ENCODE measurements around the gene PTPN6. TPM values are rescaled to one million over a fixed set of nuclear protein-coding genes. Genes with fewer than 3 reads are reported as not detected.

The PTPN6 gene
- total and polyA plus RNA-seq, 7 experiments from 2014 or later = 141 to 390 (median 242) TPM

DNA sequence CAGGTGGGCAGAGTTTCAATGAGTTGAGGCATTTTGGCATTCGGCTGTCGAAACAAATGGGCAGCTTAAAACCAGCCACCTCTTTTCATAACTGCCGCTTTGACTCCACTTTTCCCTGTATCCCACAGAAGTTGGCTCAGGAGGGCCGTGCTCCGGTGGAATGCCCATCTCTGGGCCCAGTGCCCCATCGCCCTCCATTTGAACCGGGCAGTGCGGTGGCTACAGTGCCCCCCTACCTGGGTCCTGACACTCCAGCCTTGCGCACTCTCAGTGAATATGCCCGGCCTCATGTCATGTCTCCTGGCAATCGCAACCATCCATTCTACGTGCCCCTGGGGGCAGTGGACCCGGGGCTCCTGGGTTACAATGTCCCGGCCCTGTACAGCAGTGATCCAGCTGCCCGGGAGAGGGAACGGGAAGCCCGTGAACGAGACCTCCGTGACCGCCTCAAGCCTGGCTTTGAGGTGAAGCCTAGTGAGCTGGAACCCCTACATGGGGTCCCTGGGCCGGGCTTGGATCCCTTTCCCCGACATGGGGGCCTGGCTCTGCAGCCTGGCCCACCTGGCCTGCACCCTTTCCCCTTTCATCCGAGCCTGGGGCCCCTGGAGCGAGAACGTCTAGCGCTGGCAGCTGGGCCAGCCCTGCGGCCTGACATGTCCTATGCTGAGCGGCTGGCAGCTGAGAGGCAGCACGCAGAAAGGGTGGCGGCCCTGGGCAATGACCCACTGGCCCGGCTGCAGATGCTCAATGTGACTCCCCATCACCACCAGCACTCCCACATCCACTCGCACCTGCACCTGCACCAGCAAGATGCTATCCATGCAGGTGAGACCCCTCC is 12.6 kb upstream of the PTPN6 start:
- Histone ChIP-seq H3K36me3 (ENCODE audit: control insufficient read depth in 2 of 3, insufficient read depth in 3 of 3, low read length in 3 of 3) (peaks cover 0 to 8% (median 0%) of the 10 kb centered on the region in 3 experiments), H3K4me1 (ENCODE audit: control insufficient read depth in 2 of 2, insufficient read depth in 2 of 2, low read length in 2 of 2) (peaks cover 12 to 27% of the 10 kb centered on the region in 2 donors), H3K27ac (ENCODE audit: low read depth, low read length) (peak overlapping the region; percentile 92), H3K27me3 (ENCODE audit: control insufficient read depth in 2 of 2, insufficient read depth in 2 of 2, low read length in 2 of 2) (no peaks in the 10 kb centered on the region), H3K9me3 (ENCODE audit: control insufficient read depth in 2 of 3, low read length in 3 of 3) (no peaks in the 10 kb centered on the region), H3K4me3 (ENCODE audit: low read length) (no peak overlapping the region)
- ChIA-PET POLR2A (interaction anchor here (0.5 to 23.3 kb wide), 21 partner anchors 4 to 372 kb away, joined by 3 to 1270 read pairs (median 5); partner anchors contain the start of genes ATN1, C12orf57, CDCA3 and EMG1), CTCF (interaction anchor here (0.5 to 5.1 kb wide), 18 partner anchors 8 to 444 kb away, joined by 3 to 47 read pairs (median 4); partner anchors contain the start of genes C1RL, SPSB2 and TPI1)
- intact Hi-C loops (cut with micrococcal nuclease) = loop anchor here (1.0 to 5.0 kb wide), 11 partner anchors 14 to 249 kb away; partner anchors contain the start of genes EMG1 (in 2 of the 2), ENO2 (in 2 of the 2), PHB2 (in 2 of the 2) and LPCAT3 (in 1 of the 2)
- H3K9me3 Mint-ChIP-seq = peaks cover 0 to 2% (median 0%) of the 10 kb centered on the region in 11 donors
- peak overlapping the region; percentile 91 to 99 (median 96) for H3K27ac Mint-ChIP-seq
- no peak for ATAC-seq
- H3K36me3 Mint-ChIP-seq = peaks cover 0 to 21% (median 0%) of the 10 kb centered on the region in 5 donors
- H3K27me3 Mint-ChIP-seq = no peaks in the 10 kb centered on the region
- DNase-seq = no peak
- peak overlapping the region in 7 of 10 donors; percentile 34 to 88 (median 86) for H3K4me3 Mint-ChIP-seq
- peaks cover 37 to 67% (median 51%) of the 10 kb centered on the region in 7 donors for H3K4me1 Mint-ChIP-seq

DNA sequence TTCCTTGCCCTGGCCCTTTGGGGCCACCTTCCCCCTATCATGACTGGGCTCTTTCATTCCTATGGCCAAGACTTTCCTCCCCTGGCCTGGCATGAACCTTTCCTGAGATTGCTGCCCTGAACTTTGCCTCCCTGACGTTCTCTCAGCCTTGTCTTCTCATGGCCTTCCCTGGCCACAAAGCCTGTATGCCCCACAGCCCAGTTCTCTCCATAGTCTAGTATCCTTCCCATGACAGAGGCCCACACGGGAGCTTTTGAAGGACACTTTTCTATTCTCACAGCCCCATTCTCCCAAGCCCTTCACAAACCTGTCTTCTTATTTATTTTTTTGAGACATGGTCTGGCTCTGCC is 12.0 kb upstream of the PTPN6 start:
- H3K36me3 Mint-ChIP-seq = peaks cover 0 to 18% (median 0%) of the 10 kb centered on the region in 5 donors
- DNase-seq (no peak), ATAC-seq (no peak)
- H3K4me1 ChIP-seq (ENCODE audit: control insufficient read depth in 2 of 2, insufficient read depth in 2 of 2, low read length in 2 of 2) = peaks cover 12 to 26% of the 10 kb centered on the region in 2 donors
- POLR2A ChIA-PET = interaction anchor here (0.5 to 23.3 kb wide), 9 partner anchors 3 to 172 kb away, joined by 3 to 1270 read pairs (median 48); partner anchors contain the start of genes ATN1, C12orf57, EMG1 and ENO2
- H3K27me3 ChIP-seq (ENCODE audit: control insufficient read depth in 2 of 2, insufficient read depth in 2 of 2, low read length in 2 of 2) = no peaks in the 10 kb centered on the region
- no peaks in the 10 kb centered on the region for H3K9me3 ChIP-seq (ENCODE audit: control insufficient read depth in 2 of 3, low read length in 3 of 3)
- CTCF ChIA-PET = interaction anchor here (0.5 to 2.1 kb wide), 10 partner anchors 14 to 445 kb away, joined by 3 to 17 read pairs (median 4); partner anchors contain the start of genes SPSB2 and TPI1
- H3K9me3 Mint-ChIP-seq = peaks cover 0 to 7% (median 0%) of the 10 kb centered on the region in 11 donors
- H3K27me3 Mint-ChIP-seq = no peaks in the 10 kb centered on the region
- intact Hi-C loops (cut with micrococcal nuclease) = loop anchor here in 1 of 2 donors (5.0 kb wide), 1 partner anchor 248 kb away; the partner anchor contains the start of gene PEX5
- peaks cover 0 to 10% (median 0%) of the 10 kb centered on the region in 3 experiments for H3K36me3 ChIP-seq (ENCODE audit: control insufficient read depth in 2 of 3, insufficient read depth in 3 of 3, low read length in 3 of 3)
- no peak overlapping the region for H3K4me3 ChIP-seq (ENCODE audit: low read length)
- H3K27ac ChIP-seq (ENCODE audit: low read depth, low read length) = no peak overlapping the region
- peaks cover 31 to 65% (median 48%) of the 10 kb centered on the region in 7 donors for H3K4me1 Mint-ChIP-seq
- peak overlapping the region in 7 of 10 donors; percentile 9 to 57 (median 49) for H3K4me3 Mint-ChIP-seq
- peak overlapping the region; percentile 13 to 91 (median 78) for H3K27ac Mint-ChIP-seq

DNA sequence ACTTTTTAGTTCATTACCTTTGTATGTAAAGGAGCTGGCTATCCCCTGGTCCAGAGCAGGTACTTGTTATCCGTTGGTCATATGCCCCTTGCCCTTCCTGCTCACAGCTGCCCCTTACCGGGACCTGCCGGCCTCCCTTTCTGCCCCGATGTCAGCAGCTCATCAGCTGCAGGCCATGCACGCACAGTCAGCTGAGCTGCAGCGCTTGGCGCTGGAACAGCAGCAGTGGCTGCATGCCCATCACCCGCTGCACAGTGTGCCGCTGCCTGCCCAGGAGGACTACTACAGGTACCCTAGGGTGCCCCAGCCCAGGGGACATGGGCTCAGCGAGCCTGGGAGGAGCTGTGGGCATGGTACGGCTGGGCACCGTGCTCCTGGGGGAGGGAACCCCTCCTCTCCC is 9.9 kb upstream of the PTPN6 start:
- peak overlapping the region in 1 of 10 donors; percentile 41 for H3K4me3 Mint-ChIP-seq
- ATAC-seq = no peak
- peaks cover 0 to 7% (median 0%) of the 10 kb centered on the region in 11 donors for H3K9me3 Mint-ChIP-seq
- Histone ChIP-seq H3K4me3 (ENCODE audit: low read length) (no peak overlapping the region), H3K4me1 (ENCODE audit: control insufficient read depth in 2 of 2, insufficient read depth in 2 of 2, low read length in 2 of 2) (peaks cover 28 to 36% of the 10 kb centered on the region in 2 donors), H3K27ac (ENCODE audit: low read depth, low read length) (no peak overlapping the region), H3K27me3 (ENCODE audit: control insufficient read depth in 2 of 2, insufficient read depth in 2 of 2, low read length in 2 of 2) (no peaks in the 10 kb centered on the region), H3K9me3 (ENCODE audit: control insufficient read depth in 2 of 3, low read length in 3 of 3) (no peaks in the 10 kb centered on the region), H3K36me3 (ENCODE audit: control insufficient read depth in 2 of 3, insufficient read depth in 3 of 3, low read length in 3 of 3) (peaks cover 0 to 9% (median 0%) of the 10 kb centered on the region in 3 experiments)
- intact Hi-C loops (cut with micrococcal nuclease) = no loop called here
- H3K4me1 Mint-ChIP-seq = peaks cover 25 to 62% (median 49%) of the 10 kb centered on the region in 7 donors
- H3K27ac Mint-ChIP-seq = peak overlapping the region in 5 of 9 donors; percentile 41 to 96 (median 54)
- no peak for DNase-seq
- peaks cover 0 to 13% (median 0%) of the 10 kb centered on the region in 5 donors for H3K36me3 Mint-ChIP-seq
- CTCF ChIA-PET = interaction anchor here (1.3 to 2.0 kb wide), 4 partner anchors 16 to 27 kb away, joined by 4 to 7 read pairs (median 5); no protein-coding TSS in a partner anchor
- no peaks in the 10 kb centered on the region for H3K27me3 Mint-ChIP-seq
- POLR2A ChIA-PET = interaction anchor here (0.8 to 23.3 kb wide), 6 partner anchors 1 to 69 kb away, joined by 5 to 1270 read pairs (median 208); partner anchors contain the start of genes ATN1, C12orf57, EMG1 and ENO2

DNA sequence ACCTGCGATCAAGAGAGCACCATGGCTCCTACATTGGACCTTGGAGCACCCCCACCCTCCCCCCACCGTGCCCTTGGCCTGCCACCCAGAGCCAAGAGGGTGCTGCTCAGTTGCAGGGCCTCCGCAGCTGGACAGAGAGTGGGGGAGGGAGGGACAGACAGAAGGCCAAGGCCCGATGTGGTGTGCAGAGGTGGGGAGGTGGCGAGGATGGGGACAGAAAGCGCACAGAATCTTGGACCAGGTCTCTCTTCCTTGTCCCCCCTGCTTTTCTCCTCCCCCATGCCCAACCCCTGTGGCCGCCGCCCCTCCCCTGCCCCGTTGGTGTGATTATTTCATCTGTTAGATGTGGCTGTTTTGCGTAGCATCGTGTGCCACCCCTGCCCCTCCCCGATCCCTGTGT is 9.4 kb upstream of the PTPN6 start:
- DNase-seq = no peak
- peak overlapping the region in 5 of 9 donors; percentile 54 to 100 (median 96) for H3K27ac Mint-ChIP-seq
- H3K27me3 ChIP-seq (ENCODE audit: control insufficient read depth in 2 of 2, insufficient read depth in 2 of 2, low read length in 2 of 2) = no peaks in the 10 kb centered on the region
- ChIA-PET CTCF (interaction anchor here (1.3 to 11.7 kb wide), 4 partner anchors 20 to 27 kb away, joined by 4 to 460 read pairs (median 6); no protein-coding TSS in a partner anchor), POLR2A (interaction anchor here (0.8 to 23.3 kb wide), 6 partner anchors 1 to 69 kb away, joined by 5 to 1270 read pairs (median 208); partner anchors contain the start of genes ATN1, C12orf57, EMG1 and ENO2)
- H3K36me3 Mint-ChIP-seq = peaks cover 0 to 10% (median 0%) of the 10 kb centered on the region in 5 donors
- H3K4me3 ChIP-seq (ENCODE audit: low read length) = no peak overlapping the region
- no peaks in the 10 kb centered on the region for H3K9me3 ChIP-seq (ENCODE audit: control insufficient read depth in 2 of 3, low read length in 3 of 3)
- H3K4me1 ChIP-seq (ENCODE audit: control insufficient read depth in 2 of 2, insufficient read depth in 2 of 2, low read length in 2 of 2) = peaks cover 31 to 36% of the 10 kb centered on the region in 2 donors
- intact Hi-C loops (cut with micrococcal nuclease) = loop anchor here in 1 of 2 donors (2.0 kb wide), 1 partner anchor 189 kb away; the partner anchor contains the start of gene MLF2
- no peak overlapping the region for H3K27ac ChIP-seq (ENCODE audit: low read depth, low read length)
- H3K9me3 Mint-ChIP-seq = peaks cover 0 to 7% (median 0%) of the 10 kb centered on the region in 11 donors
- peak overlapping the region in 2 of 10 donors; percentile 60 to 93 for H3K4me3 Mint-ChIP-seq
- H3K27me3 Mint-ChIP-seq = no peaks in the 10 kb centered on the region
- H3K4me1 Mint-ChIP-seq = peaks cover 23 to 62% (median 48%) of the 10 kb centered on the region in 7 donors
- no peak for ATAC-seq
- H3K36me3 ChIP-seq (ENCODE audit: control insufficient read depth in 2 of 3, insufficient read depth in 3 of 3, low read length in 3 of 3) = peaks cover 0 to 9% (median 0%) of the 10 kb centered on the region in 3 experiments

DNA sequence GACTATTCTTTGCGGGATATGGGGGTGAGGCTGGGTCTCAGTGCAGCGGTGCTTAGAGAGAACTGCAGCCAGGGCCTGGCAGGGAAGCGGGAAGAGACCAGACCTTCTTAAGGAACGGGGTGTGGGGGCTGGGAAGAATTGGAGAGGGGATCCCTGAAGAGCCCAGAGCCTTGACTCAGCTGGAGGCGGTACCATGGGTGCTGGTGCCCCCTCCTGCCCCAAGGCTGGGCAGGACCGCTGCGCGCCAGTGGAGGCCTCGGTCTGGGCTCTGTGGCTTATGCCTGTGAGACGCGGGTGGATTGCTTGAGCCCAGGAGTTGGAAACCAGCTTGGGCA is 8.9 kb upstream of the PTPN6 start:
- peaks cover 0 to 9% (median 0%) of the 10 kb centered on the region in 3 experiments for H3K36me3 ChIP-seq (ENCODE audit: control insufficient read depth in 2 of 3, insufficient read depth in 3 of 3, low read length in 3 of 3)
- peak overlapping the region; percentile 95 for H3K27ac ChIP-seq (ENCODE audit: low read depth, low read length)
- intact Hi-C loops (cut with micrococcal nuclease) = loop anchor here in 1 of 2 donors (2.0 kb wide), 1 partner anchor 189 kb away; the partner anchor contains the start of gene MLF2
- ATAC-seq (no peak), DNase-seq (no peak)
- Mint-ChIP-seq H3K9me3 (peaks cover 0 to 7% (median 0%) of the 10 kb centered on the region in 11 donors), H3K4me3 (peak overlapping the region in 6 of 10 donors; percentile 27 to 93 (median 40)), H3K4me1 (peaks cover 26 to 64% (median 51%) of the 10 kb centered on the region in 7 donors), H3K36me3 (peaks cover 0 to 10% (median 0%) of the 10 kb centered on the region in 5 donors), H3K27ac (peak overlapping the region; percentile 95 to 100 (median 98)), H3K27me3 (no peaks in the 10 kb centered on the region)
- CTCF ChIA-PET = interaction anchor here (1.7 to 11.7 kb wide), 4 partner anchors 18 to 73 kb away, joined by 9 to 460 read pairs (median 18); partner anchors contain the start of gene SPSB2
- H3K4me1 ChIP-seq (ENCODE audit: control insufficient read depth in 2 of 2, insufficient read depth in 2 of 2, low read length in 2 of 2) = peaks cover 33 to 39% of the 10 kb centered on the region in 2 donors
- H3K4me3 ChIP-seq (ENCODE audit: low read length) = no peak overlapping the region
- H3K27me3 ChIP-seq (ENCODE audit: control insufficient read depth in 2 of 2, insufficient read depth in 2 of 2, low read length in 2 of 2) = no peaks in the 10 kb centered on the region
- POLR2A ChIA-PET = interaction anchor here (2.0 to 21.6 kb wide), 8 partner anchors 10 to 166 kb away, joined by 19 to 1270 read pairs (median 48); partner anchors contain the start of genes ATN1, C1RL, CDCA3 and EMG1
- no peaks in the 10 kb centered on the region for H3K9me3 ChIP-seq (ENCODE audit: control insufficient read depth in 2 of 3, low read length in 3 of 3)
